HG03175 (cell line): Measurements from ENCODE around the gene SHC3.

ENCODE experiments used
- ATAC-seq: cut with Tn5 transposase; IDR thresholded peaks from one replicate; pipeline ENCODE4 v1.9.1; 2021; ENCODE audit warnings: mild to moderate bottlenecking, moderate library complexity; ENCODE audit not compliant: unreplicated experiment

SHC3 gene

DNA sequence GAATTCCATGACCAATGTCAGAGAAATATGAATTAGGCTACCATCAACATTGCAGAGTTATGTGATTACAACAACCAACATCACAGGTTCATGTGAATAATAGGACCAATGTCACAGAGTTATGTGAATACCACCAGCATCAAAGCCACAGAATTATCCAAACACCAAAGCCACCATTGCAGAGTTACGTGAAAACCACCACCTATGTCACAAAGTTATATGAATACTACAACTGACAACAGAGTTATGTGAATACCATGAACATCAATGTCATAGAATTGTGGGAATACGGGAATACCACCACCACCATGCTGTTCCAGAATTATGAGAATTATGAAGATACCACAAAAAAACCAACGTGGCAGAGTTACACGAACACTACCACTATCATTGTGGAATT lies 64.8 kb downstream of the SHC3 start:
- ATAC-seq = no peak

DNA sequence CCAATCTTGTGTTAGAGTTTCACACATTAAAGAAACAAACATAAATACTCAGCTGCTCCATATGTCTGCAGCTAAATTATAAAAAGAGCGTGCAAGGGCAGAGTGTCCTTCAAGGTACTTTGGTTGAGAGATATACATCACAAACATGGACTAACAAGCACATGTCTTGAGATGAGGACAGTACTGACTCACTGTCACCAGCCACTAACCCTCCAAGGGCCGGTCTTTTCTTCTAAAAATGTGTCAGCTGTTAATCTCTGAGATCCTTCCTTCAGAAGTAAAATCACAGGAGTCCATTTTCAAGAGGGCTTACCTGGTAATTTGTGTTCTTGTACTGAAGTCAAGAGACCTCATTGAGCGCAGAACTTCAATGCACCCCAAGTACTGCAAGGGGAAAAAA lies 66.4 kb downstream of the SHC3 start:
- no peak for ATAC-seq

GRCh38 chr9:89109666-89110065 lies 69.0 kb downstream of the SHC3 start:
- ATAC-seq = no peak

DNA sequence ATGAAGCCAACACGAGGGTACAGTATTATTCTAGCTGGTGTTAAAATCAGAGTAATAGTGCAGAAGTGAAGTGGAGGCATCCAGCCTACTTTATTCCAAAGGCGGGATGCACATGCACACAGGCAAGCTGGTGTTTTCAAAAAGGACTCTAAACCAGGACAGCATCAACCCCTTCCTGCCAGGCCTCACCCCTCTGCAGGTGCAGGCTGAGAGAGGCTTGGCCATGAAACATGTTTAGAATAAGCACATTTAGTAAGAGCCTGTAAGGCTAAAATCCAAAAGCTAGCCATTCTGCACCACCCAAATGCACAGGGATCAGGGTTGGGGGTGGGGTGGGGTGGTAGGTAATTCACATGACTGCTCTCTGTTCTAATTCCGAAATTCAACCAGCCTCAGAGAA lies 71.2 kb downstream of the SHC3 start:
- no peak for ATAC-seq

DNA sequence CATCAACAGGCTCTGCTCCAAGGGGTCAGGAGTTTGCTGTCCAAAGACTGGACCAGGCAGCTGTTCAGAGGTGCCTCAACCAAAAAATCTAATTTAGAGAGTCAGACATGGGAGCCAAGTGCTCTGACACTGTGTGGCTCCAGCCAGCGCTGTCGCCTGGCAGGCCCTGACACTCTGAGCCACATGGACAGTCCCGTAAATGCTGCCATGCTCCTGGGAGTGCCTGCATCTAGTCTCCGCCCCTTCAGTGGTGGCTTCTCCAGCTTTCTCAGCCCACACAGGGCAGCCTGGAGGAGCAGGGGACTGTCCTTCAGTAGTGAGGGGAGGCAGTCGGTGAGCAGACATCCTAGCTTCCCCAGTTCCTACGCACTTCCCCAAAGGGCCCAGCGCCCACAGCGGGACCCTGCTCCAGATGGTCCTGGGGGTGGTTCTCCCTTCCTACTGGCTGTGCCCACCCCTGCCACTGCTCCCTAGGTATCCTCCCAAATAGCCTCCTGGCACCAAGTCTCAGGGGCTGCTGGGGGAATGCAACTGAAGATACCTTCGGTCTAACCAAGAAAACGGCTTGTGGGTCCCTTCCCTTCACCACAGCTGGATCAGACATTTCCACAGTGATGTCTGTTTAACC lies 72.3 kb downstream of the SHC3 start:
- no peak for ATAC-seq

- no peak for ATAC-seq
Observed at GRCh38 chr9:89104821-89105220, 73.8 kb downstream of the SHC3 start.

- no peak for ATAC-seq
Observed at GRCh38 chr9:89097219-89097618, 81.4 kb downstream of the SHC3 start.

DNA sequence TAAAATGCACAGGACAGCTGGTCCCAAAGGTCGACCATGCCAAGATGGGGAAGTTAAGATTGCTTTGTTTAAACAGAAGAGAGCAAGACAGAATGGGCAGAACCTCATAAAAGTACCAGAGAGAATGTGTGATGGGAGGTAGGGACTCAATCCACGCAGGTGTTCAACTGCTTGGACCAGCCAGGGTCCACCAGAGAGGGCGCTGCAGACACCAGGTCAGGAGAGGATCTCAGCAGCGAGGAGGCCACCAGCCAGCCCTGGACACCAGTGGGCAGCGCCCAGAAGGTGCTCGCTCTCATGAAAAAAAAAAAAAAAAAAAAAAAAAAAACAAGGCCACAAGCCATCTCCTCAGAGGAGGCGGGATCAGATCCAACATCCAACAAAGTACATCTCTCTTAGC lies 81.8 kb downstream of the SHC3 start:
- ATAC-seq = no peak

GRCh38 chr9:89095761-89096528 lies 82.7 kb downstream of the SHC3 start:
- no peak for ATAC-seq

DNA sequence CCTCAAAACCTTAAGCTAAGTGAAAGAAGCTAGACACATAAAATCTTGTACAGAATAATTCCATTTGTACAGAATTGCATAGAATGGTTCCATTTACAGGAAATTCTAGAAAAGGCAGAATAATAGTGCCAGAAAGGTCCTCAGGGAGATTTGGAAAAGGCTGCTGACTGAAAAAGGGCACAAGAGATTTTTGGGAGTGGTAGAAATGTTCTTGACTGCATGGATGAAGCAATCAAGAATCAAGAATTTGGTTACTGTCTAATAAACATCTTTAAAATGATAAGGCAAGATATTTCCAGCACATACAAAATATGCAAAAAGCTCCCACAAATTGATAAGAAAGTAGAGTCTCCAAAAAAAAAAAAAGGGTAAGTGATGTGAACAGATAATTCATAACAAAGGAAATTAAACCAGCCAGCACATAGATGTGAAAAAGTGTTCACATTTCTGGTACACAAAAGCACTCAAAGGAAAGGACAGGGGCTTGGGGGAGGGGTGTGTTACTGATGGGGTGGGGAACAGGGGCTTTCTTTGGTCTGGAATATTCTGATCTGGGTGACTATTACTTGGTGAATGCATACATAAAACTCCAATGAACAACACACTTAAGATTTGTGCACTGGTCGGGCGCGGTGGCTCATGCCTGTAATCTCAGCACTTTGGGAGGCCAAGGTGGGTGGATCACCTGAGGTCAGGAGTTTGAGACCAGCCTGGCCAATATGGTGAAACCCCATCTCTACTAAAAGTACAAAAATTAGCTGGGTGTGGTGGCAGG lies 85.2 kb downstream of the SHC3 start:
- no peak for ATAC-seq

- no peak for ATAC-seq
Observed at GRCh38 chr9:89089176-89089575, 89.4 kb downstream of the SHC3 start.

- ATAC-seq = no peak
Observed at GRCh38 chr9:89083626-89084025, 95.0 kb downstream of the SHC3 start.

GRCh38 chr9:89080193-89080592 lies 98.4 kb downstream of the SHC3 start:
- ATAC-seq = no peak

DNA sequence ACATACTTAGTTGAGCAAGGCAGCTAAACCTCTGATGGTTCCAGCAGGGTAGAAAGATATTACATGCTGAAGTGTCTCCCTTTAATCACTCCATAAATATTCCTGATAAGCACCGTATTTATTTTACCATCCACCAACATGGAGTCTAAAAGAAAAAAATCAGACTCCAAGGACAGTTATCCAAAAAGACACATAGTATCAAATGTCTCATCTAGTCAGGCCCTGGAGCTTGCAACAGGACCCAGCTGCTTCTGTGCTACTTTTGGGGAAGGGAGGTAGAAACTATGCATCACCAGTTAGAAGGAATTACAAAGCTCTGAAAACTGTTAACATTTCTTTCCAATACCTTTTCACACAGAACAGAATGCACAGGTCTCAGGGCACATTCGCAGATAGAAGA lies 99.2 kb downstream of the SHC3 start:
- no peak for ATAC-seq

- no peak for ATAC-seq
Observed at GRCh38 chr9:89078860-89079259, 99.8 kb downstream of the SHC3 start.

DNA sequence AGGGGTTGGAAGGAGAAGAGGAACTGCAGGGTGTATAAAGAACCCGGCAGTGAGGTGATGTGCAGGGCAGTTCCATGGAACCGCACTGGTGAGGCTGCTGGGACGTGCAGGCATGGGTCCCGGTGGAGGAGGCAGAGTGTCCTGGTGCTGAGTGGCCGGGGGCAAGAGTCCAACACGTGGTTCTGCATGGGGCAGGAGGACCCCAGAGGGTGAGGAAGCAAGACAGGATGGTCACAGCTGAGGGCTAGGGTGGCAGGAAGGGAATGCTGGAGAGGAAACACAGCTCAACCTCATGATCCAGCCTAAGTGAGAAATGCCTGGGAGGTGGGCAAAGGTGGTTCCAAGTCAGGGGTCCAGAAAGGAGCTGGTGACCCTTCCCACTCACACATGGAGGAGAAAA lies 100.2 kb downstream of the SHC3 start:
- ATAC-seq = no peak

GRCh38 chr9:89077519-89077918 lies 101.1 kb downstream of the SHC3 start:
- ATAC-seq = peak; percentile 74

- no peak for ATAC-seq
Observed at GRCh38 chr9:89073397-89073796, 105.2 kb downstream of the SHC3 start.

DNA sequence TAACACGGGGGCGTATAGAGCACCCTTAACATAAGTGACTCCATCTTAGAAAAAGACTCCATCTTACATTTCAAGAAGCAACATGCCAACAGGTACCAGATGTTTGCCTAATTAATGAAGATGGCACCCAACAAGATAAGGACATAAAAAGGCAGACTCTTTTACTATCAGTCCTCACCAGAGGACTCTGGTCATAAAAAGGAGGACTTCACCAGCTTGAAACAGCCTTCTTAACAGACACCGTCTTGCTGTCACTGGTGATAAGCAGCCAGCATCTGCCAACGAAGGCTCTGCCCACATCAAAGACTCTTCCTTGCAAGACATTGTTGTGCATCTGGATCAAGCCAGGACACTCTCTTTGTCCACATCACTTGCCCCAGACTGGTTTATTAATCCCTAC lies 107.0 kb downstream of the SHC3 start:
- no peak for ATAC-seq

DNA sequence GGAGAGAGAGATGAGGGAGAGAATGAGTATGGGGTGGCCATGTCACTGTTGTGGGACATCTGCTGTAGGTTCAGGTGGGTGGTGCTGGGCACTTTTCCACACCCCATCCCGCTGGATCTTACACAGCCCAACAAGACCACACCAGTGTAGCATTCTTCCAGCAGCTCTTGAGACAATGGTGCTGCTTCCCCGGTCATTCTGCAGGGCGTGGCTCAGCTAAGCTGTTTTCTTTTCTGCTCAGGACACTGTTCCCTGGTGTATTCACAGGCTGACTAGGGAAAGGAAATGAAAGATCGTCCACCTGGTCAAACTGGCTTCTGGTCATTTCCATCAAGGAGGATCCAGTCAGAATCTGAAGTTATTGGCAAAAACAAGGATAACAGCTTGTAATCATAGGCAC lies 111.8 kb downstream of the SHC3 start:
- no peak for ATAC-seq

DNA sequence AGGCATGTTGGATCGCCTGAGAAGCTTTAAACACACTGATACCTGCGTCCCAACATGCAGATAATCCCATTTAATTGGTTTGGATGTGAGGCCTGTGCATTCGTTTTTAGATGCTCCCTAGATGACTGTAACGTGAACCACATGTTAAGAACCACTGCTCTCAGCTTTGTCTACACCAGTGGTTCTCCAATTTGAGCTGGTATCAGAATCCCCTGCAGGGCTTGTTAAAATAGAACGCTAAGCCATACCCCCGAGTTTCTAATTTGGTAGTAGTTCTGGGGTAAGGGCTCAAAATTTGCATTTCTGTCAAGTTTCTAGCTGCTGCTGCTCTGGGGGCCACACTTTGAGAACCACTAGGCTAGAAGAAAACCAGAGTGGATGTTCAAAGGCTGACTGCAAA lies 112.7 kb downstream of the SHC3 start:
- no peak for ATAC-seq

DNA sequence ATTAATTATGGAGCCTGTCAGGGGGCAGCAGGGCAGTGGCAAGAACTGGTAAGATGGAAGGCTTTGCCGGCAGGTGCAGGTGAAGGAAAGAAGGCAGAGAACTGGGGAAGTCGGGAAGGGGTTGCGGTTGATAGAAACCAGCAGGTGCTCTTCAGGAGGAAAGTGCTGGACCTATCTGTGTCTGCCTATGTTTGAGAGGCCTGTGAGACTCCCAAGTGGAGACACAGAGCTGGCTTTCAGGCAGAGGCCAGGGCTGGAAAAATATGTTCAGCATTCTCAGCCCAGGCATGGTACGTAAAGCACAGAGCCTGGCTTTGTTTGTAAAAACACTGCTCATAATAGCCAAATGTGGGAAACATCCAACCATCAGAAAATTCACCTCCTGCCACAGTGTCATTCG lies 117.8 kb downstream of the SHC3 start:
- no peak for ATAC-seq
